Measurements from ENCODE around the gene NALCN.

- TF ChIP-seq CTCF (IDR thresholded peaks at IDR 0.05; ENCODE audit: insufficient read depth, low read depth, low read length) (no peak), EZH2 (IDR thresholded peaks at IDR 0.05; ENCODE audit: insufficient read depth, low read length) (no peak)
Measured at GRCh38 chr13:101080616-101081015, 335.7 kb downstream of the NALCN start.

Measured in astrocyte (in vitro differentiated cells and primary cell).